Measurements from ENCODE around the gene AGAP1.

Gene AGAP1

GRCh38 chr2:235864733-235865515, 371.1 kb downstream of the AGAP1 start:
- no peak overlapping the region for H3K9ac ChIP-seq (ENCODE audit: low read length)
- peaks cover 3% of the 10 kb centered on the region for H3K36me3 ChIP-seq (ENCODE audit: control insufficient read depth, insufficient read depth, low read length, severe bottlenecking)
- H3K4me3 ChIP-seq (ENCODE audit: low read length): no peak overlapping the region
- DNase-seq (ENCODE audit: low read depth): peak; percentile 62
- no peaks in the 10 kb centered on the region for H3K27me3 ChIP-seq (replicated peaks; ENCODE audit: control insufficient read depth, insufficient read depth, low read length)
- peaks cover 23% of the 10 kb centered on the region for H3K4me1 ChIP-seq (ENCODE audit: control insufficient read depth, insufficient read depth, low read length)
- no peaks in the 10 kb centered on the region for H3K9me3 ChIP-seq (ENCODE audit: control insufficient read depth, low read length)

DNA sequence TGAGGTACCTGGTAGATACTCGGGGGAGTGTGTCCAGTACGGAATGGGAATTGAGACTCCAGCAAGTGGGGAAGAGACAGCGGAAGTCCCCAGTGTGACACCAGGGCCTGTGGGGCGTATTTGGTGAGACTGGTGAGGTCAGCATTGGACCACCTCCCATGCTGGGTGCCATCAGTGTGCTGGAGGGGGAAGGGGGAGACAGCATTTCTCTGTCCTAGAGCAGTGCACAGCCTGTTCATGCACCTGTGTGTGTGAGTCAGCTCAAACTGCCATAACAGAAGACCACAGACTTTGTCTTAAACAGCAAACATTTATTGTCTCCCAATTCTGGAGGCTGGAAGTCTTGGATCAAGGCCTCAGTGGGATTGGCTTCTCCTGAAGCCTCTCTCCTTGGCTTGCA, 372.5 kb downstream of the AGAP1 start:
- DNase-seq (ENCODE audit: low read depth): no peak
- Histone ChIP-seq H3K27me3 (replicated peaks; ENCODE audit: control insufficient read depth, insufficient read depth, low read length) (no peaks in the 10 kb centered on the region), H3K4me3 (ENCODE audit: low read length) (no peak overlapping the region), H3K9me3 (ENCODE audit: control insufficient read depth, low read length) (peaks cover 9% of the 10 kb centered on the region), H3K36me3 (ENCODE audit: control insufficient read depth, insufficient read depth, low read length, severe bottlenecking) (peaks cover 3% of the 10 kb centered on the region), H3K4me1 (ENCODE audit: control insufficient read depth, insufficient read depth, low read length) (peaks cover 23% of the 10 kb centered on the region), H3K9ac (ENCODE audit: low read length) (no peak overlapping the region)

GRCh38 chr2:235868224-235868623, 374.4 kb downstream of the AGAP1 start:
- Histone ChIP-seq H3K27me3 (replicated peaks; ENCODE audit: control insufficient read depth, insufficient read depth, low read length) (no peaks in the 10 kb centered on the region), H3K9me3 (ENCODE audit: control insufficient read depth, low read length) (peaks cover 9% of the 10 kb centered on the region), H3K4me3 (ENCODE audit: low read length) (peak overlapping the region; percentile 69), H3K4me1 (ENCODE audit: control insufficient read depth, insufficient read depth, low read length) (peaks cover 23% of the 10 kb centered on the region), H3K9ac (ENCODE audit: low read length) (peak overlapping the region; percentile 45), H3K36me3 (ENCODE audit: control insufficient read depth, insufficient read depth, low read length, severe bottlenecking) (no peaks in the 10 kb centered on the region)
- no peak for DNase-seq (ENCODE audit: low read depth)

- no peak for DNase-seq (ENCODE audit: low read depth)
These were observed 374.8 kb downstream of the AGAP1 start for GRCh38 chr2:235868645-235869044.

GRCh38 chr2:235870515-235870914, 376.7 kb downstream of the AGAP1 start:
- H3K36me3 ChIP-seq (ENCODE audit: control insufficient read depth, insufficient read depth, low read length, severe bottlenecking): no peaks in the 10 kb centered on the region
- DNase-seq (ENCODE audit: low read depth): no peak
- H3K4me3 ChIP-seq (ENCODE audit: low read length): no peak overlapping the region
- no peaks in the 10 kb centered on the region for H3K27me3 ChIP-seq (replicated peaks; ENCODE audit: control insufficient read depth, insufficient read depth, low read length)
- H3K9ac ChIP-seq (ENCODE audit: low read length): no peak overlapping the region
- peaks cover 17% of the 10 kb centered on the region for H3K4me1 ChIP-seq (ENCODE audit: control insufficient read depth, insufficient read depth, low read length)
- H3K9me3 ChIP-seq (ENCODE audit: control insufficient read depth, low read length): peaks cover 9% of the 10 kb centered on the region

More at GRCh38 chr2:235868645-235869044, 374.8 kb downstream of the AGAP1 start:
- Histone ChIP-seq H3K4me3 (ENCODE audit: low read length) (peak overlapping the region; percentile 69), H3K27me3 (replicated peaks; ENCODE audit: control insufficient read depth, insufficient read depth, low read length) (no peaks in the 10 kb centered on the region), H3K9me3 (ENCODE audit: control insufficient read depth, low read length) (peaks cover 9% of the 10 kb centered on the region), H3K4me1 (ENCODE audit: control insufficient read depth, insufficient read depth, low read length) (peaks cover 23% of the 10 kb centered on the region), H3K36me3 (ENCODE audit: control insufficient read depth, insufficient read depth, low read length, severe bottlenecking) (no peaks in the 10 kb centered on the region), H3K9ac (ENCODE audit: low read length) (peak overlapping the region; percentile 45)

DNA sequence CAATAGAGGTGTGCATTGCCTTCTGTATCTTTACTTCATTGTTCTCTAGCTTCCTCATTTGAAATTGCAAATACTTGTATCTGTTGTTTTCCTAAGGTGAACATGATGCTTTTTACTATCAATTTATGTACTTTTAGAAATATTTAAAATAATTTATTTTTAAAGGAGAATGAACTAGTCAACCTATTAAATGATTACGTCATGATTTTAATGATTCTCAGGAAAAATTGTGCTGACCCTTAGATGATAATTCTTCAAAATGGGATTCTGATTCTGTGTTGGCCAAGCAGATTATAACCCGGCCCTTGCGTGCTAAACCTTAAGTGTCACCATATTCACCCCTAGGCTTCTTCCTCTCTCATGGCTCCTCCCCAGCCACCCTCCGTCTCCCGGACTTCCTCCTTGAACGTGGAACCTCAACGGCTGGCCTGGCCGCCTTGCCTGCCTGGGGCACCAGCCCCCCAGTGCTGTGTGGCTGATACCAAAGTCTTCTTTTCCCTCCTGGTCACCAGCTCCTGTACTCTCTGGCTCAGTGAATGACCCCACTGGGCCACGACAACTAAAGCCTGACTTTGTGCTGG, 382.3 kb downstream of the AGAP1 start:
- no peak for DNase-seq (ENCODE audit: low read depth)
- H3K9me3 ChIP-seq (ENCODE audit: control insufficient read depth, low read length): peaks cover under 1% of the 10 kb centered on the region
- H3K4me3 ChIP-seq (ENCODE audit: low read length): no peak overlapping the region
- H3K4me1 ChIP-seq (ENCODE audit: control insufficient read depth, insufficient read depth, low read length): no peaks in the 10 kb centered on the region
- H3K36me3 ChIP-seq (ENCODE audit: control insufficient read depth, insufficient read depth, low read length, severe bottlenecking): no peaks in the 10 kb centered on the region
- no peak overlapping the region for H3K9ac ChIP-seq (ENCODE audit: low read length)
- no peaks in the 10 kb centered on the region for H3K27me3 ChIP-seq (replicated peaks; ENCODE audit: control insufficient read depth, insufficient read depth, low read length)

DNA sequence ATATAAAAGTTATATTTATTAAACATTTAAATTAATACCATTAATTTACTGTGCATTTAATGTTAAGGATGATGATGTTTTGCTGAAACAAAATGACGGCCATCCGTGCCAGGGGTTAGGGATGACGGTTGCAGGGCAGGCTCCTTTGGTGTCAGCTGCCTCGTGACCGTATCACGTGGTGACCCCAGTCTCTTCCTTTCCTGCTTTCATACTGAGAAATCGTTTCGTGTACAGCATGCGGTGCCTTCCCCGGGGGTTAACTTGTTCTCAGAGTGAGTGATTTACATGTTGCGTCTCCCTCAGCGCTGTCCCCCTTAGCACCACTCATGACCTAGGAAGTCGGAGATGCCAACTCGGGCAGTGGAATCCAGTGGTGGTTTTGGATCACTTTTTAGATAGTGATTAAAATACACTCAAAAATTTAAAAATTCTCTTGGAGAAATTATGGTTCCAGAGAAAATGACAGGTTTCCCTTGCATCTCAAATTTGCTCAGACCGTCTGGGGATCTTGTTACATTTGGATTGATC, 383.5 kb downstream of the AGAP1 start:
- H3K9ac ChIP-seq (ENCODE audit: low read length): no peak overlapping the region
- H3K27me3 ChIP-seq (replicated peaks; ENCODE audit: control insufficient read depth, insufficient read depth, low read length): no peaks in the 10 kb centered on the region
- no peaks in the 10 kb centered on the region for H3K9me3 ChIP-seq (ENCODE audit: control insufficient read depth, low read length)
- no peaks in the 10 kb centered on the region for H3K4me1 ChIP-seq (ENCODE audit: control insufficient read depth, insufficient read depth, low read length)
- H3K36me3 ChIP-seq (ENCODE audit: control insufficient read depth, insufficient read depth, low read length, severe bottlenecking): no peaks in the 10 kb centered on the region
- no peak for DNase-seq (ENCODE audit: low read depth)
- H3K4me3 ChIP-seq (ENCODE audit: low read length): no peak overlapping the region

DNA sequence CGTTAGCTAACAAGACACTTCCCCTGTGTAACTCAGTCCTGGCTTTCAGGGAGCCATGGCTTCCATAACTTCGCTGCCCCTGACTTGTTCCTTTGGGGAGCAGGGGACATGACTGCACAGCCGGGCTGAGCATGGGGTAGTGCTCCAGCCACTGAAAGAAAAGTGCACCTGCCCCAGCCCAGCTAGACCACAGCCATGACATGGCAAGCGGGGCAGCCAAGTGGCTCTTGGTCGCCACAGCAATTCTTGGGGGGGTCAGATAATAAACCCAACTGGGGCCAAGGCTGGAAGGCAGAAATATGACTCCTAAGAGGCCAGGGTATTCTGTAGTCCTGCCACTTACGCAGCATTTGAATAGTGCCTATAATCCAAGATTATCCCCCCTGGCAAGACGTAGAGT, 385.3 kb downstream of the AGAP1 start:
- Histone ChIP-seq H3K4me1 (ENCODE audit: control insufficient read depth, insufficient read depth, low read length) (no peaks in the 10 kb centered on the region), H3K9ac (ENCODE audit: low read length) (no peak overlapping the region), H3K36me3 (ENCODE audit: control insufficient read depth, insufficient read depth, low read length, severe bottlenecking) (no peaks in the 10 kb centered on the region), H3K4me3 (ENCODE audit: low read length) (no peak overlapping the region), H3K27me3 (replicated peaks; ENCODE audit: control insufficient read depth, insufficient read depth, low read length) (no peaks in the 10 kb centered on the region), H3K9me3 (ENCODE audit: control insufficient read depth, low read length) (no peaks in the 10 kb centered on the region)
- DNase-seq (ENCODE audit: low read depth): no peak

GRCh38 chr2:235883675-235884074, 389.8 kb downstream of the AGAP1 start:
- Histone ChIP-seq H3K4me3 (ENCODE audit: low read length) (no peak overlapping the region), H3K27me3 (replicated peaks; ENCODE audit: control insufficient read depth, insufficient read depth, low read length) (no peaks in the 10 kb centered on the region), H3K9ac (ENCODE audit: low read length) (no peak overlapping the region), H3K9me3 (ENCODE audit: control insufficient read depth, low read length) (no peaks in the 10 kb centered on the region), H3K4me1 (ENCODE audit: control insufficient read depth, insufficient read depth, low read length) (no peaks in the 10 kb centered on the region), H3K36me3 (ENCODE audit: control insufficient read depth, insufficient read depth, low read length, severe bottlenecking) (peaks cover 9% of the 10 kb centered on the region)
- DNase-seq (ENCODE audit: low read depth): peak; percentile 8

GRCh38 chr2:235889302-235889630, 395.4 kb downstream of the AGAP1 start:
- no peak for DNase-seq (ENCODE audit: low read depth)
- Histone ChIP-seq H3K4me3 (ENCODE audit: low read length) (no peak overlapping the region), H3K4me1 (ENCODE audit: control insufficient read depth, insufficient read depth, low read length) (no peaks in the 10 kb centered on the region), H3K9ac (ENCODE audit: low read length) (no peak overlapping the region), H3K36me3 (ENCODE audit: control insufficient read depth, insufficient read depth, low read length, severe bottlenecking) (peaks cover 17% of the 10 kb centered on the region), H3K9me3 (ENCODE audit: control insufficient read depth, low read length) (no peaks in the 10 kb centered on the region), H3K27me3 (replicated peaks; ENCODE audit: control insufficient read depth, insufficient read depth, low read length) (no peaks in the 10 kb centered on the region)

- H3K4me3 ChIP-seq (ENCODE audit: low read length): no peak overlapping the region
- H3K27me3 ChIP-seq (replicated peaks; ENCODE audit: control insufficient read depth, insufficient read depth, low read length): no peaks in the 10 kb centered on the region
- H3K9me3 ChIP-seq (ENCODE audit: control insufficient read depth, low read length): peaks cover 6% of the 10 kb centered on the region
- H3K9ac ChIP-seq (ENCODE audit: low read length): no peak overlapping the region
- no peaks in the 10 kb centered on the region for H3K4me1 ChIP-seq (ENCODE audit: control insufficient read depth, insufficient read depth, low read length)
- peaks cover 8% of the 10 kb centered on the region for H3K36me3 ChIP-seq (ENCODE audit: control insufficient read depth, insufficient read depth, low read length, severe bottlenecking)
- DNase-seq (ENCODE audit: low read depth): no peak
These were observed 399.4 kb downstream of the AGAP1 start for GRCh38 chr2:235893129-235893698.
